NCI-H2227 (cell line): ENCODE data around the gene DGCR2.

Source experiments
- DNase-seq: peaks from one replicate; lab custom pipeline; 2025; ENCODE audit not compliant: unreplicated experiment; lab: John Stamatoyannopoulos, UW

Gene DGCR2

DNA sequence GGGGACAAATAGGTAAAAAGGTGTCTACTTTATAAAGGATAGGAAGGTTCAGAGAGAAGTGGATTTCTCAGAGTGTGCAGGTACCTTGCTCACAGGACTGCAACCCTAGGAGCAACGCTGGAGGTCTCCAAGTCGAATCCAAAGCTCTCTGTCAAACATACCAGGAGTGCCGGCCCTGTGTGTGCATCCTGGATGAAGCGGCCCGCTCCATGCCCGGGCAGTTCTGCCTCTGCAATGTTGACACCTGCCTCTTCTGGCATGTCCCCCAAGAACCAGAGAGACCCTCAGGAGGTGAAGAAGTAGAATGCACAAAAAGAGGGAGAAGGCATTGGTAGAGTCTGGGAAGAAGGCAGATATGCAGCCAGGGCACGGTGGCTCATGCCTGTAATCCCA is 5.8 kb upstream of the DGCR2 start:
- no peak for DNase-seq

DNA sequence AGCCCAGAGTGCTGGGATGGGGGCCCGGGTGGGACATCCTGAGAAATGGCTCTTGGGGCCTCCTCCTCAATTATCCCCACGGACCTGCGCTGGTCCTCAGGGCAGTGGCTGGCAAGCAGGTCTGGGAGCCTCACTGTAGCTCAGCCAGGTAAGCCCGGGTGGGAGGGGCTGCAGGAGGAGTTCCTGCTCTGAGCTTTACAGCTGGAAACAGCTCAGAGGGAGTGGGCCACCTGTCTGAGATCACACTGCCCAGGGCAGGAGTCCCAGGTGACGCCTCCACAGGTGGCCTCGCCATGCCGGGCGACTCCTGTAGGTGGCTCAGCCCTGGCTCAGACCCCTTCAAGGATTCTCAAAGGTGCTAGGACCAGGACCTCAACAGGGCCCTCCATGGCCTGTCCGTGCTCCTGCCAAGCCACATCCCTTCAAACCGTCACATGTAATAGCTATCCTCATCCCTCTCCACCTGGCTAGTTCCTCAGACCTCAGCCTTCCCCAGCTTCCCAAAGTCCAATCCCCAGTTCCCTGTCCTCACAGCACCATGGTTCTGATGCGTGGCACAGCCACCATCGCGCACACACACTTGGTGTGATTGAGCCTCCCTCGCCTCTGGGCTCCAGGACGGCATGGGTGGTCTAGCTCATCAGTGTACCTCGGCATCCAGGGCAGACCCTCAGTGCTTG is 5.3 kb upstream of the DGCR2 start:
- DNase-seq: no peak

DNA sequence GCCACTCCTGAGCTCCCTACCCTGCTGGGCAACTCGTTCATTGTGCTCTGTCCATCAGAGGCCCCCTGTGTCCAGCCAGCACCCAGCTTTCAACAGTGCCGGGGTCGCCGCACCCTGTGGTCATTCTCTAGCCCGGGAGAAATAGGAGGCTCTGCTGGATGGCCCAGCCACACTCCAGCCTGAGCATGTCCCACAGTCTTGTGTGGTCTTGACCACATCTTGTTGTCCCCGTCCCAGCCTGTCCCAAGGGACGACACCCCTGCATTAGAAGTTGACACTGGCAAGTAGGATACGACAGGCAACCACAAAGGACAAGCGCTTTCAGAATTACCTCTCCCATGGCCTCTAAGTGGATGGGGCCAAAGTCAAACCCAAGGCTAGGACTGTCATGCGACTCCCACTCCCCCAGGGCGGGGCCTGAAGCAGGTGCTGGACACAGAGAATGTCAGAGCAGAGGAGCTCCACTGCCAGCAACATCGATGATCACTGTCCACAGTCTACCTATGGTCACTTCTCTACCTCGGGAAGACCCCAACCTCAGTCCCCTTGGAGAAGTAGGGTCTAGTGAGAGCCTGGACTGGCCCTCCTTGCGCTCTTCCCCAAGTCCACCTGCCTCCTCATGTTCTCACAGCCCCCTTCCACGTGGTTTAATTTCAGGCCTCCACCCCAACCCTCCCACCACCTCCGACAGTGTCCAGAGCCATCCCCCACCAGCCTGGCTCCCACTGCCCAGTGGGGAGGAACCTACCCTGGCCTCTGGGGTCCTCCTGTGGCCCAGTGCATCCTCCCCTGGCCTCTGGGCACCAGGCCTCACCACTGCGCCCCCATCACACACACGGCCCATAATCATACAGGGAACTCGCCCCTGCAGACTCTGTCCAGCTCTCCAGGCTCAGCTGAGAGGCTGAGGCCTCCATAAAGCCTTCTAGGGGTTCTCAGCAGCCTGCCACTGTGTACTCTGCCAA is 4.4 kb upstream of the DGCR2 start:
- DNase-seq: no peak

DNA sequence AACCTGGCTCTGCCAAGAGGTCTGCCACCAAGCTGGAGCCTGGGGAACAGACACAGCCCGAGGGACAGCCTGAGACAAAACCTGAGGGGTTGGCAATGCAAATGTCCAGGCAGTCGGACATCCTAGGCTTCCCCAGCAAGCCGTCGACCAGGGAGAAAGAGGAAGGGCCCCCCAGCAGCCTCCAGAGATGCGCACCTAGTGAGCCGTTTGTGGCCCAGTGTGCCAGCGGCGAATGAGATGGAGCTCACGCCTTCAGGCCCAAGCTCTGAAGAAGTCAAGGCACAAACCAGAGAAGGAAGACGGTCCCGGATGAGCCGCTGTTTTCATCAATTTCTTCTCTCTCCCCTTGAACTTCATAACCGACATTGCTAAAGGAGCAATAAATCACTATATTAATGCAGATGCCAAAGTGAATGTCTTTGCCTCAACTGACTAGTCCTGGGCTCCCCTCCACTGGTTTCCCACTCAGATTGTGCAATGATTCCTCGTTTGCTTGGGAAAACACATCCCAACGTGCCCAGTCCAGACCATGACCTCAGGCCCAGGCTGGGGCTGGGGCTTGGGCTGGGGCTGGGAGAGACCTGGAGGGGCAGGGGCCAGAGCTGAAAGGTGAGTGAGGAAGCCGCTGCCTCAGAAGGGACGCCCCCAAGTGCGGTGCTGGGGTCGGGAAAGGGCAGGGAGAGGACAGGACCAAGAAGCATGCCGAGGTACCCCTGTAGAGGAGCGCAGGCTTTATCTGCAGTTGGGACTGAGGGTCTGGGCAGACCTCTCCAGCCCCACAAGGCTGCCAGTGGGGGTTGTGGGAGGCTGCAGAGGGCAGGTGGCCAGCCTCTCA is 3.5 kb upstream of the DGCR2 start:
- DNase-seq: no peak

DNA sequence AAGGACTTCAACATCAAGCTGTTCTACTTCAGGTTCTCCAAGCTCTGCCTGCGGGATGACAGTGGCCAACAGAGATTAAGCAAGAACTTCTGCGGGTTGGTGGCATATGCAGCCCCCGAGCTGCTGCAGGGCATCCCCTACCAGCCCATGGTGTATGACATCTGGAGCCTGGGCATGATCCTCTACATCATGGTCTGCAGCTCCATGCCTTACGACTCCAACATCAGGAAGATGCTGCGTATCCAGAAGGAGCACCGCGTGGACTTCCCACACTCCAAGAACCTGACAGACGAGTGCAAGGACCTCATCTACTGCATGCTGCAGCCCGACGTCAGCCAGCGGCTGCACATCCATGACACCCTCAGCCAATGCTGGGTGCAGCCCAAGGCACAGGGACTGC is 2.8 kb upstream of the DGCR2 start:
- DNase-seq: no peak

DNA sequence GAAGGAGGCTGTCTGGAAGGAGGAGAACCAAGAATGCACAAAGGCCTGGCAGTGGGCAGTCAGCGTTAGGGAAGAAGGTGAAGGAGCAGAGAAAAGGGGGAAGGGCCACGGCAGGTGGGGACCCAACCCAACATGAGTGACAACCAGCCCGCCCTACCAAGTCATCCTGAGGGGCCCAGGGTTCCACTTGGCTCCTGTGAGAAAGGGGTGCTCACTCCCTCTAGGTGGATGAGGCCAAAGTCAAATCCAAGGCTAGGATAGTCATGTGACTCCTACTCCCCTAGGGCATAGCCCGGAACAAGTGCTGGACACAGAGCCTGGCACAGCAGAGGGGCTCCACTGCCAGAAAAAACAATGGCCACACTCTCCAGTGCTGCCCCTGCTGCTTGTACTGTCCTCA is 2.2 kb upstream of the DGCR2 start:
- no peak for DNase-seq

DNA sequence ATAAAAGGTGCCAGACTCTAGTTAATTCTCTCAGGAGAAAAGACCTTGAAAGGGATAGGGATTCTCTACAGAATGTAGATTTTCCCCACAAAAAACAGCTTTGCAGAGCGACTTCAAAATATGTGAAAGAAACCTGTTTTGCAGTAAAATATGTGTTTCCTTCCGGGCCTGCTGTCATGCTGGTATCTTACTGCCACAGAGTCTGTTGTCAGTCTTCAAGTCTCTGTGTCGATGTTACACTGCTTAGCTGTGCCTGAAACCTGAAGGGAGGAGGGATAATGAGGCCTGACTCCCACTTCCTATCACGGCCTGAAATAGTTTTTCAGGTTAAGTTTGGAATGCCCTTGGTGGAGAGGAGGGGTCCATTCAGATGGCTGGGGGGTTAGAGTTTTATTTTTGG is 1.7 kb upstream of the DGCR2 start:
- no peak for DNase-seq

DNA sequence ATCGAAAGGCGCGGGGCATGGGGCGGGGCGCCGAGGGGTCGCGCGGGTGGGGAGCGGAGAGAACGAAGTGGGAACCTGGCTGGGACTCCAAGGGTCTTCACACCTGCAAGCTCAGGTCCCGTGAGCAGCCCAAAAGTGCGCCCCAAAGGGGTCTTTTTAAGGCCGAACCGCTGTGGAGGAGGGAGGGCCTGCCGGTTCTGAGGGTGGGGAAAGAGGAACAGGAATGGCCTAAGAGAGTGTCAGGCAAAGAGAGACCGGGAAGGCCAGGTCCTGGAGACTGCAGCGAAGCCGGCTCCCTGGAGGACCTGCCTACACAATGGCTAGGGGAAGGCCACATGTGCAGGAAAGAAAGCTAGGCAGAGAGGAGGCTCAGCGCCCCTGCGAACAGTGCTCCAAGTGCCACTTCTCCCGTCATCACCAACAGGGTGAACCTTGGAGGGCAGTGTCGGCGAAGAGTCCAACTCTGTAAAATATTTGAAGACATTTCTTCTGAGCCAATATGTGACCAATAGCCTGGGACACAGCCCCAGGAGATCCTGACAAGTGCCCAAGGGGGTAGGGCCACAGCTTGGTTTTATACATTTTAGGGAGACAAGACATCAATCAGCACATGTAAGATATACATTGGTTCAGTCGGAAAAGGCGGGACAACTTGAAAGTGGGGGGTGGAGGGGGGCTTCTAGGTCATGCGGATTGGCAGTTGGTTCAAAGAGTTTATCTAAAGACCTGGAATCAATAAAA is 710 bp upstream of the DGCR2 start:
- DNase-seq: peak; percentile 69

DNA sequence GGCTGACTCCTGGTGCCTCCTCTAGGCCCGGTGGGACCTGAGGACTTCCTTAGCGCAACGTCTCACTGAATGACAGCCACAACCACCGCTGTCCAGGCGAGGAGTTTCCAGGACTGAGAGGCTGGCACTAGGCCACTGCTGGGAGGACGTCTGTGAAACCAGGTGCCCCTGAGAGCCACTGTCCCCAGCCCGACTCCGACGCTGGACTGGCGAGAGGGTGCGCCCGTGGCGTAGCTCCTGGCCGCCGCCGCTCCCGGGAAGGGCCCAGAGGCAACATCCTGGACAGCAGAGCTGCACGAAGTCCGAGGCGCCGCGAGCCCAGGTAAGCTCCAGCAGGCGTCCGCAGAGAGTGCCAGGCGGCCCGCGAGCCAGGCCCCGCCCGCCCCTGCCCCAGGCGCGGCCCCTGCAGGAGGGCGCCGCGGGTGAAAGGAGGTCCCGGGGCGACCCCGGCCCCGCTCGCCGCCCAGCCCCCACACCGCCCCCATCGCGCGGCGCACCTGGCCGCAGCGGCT is 525 bp downstream of the DGCR2 start:
- DNase-seq: peak; percentile 66

DNA sequence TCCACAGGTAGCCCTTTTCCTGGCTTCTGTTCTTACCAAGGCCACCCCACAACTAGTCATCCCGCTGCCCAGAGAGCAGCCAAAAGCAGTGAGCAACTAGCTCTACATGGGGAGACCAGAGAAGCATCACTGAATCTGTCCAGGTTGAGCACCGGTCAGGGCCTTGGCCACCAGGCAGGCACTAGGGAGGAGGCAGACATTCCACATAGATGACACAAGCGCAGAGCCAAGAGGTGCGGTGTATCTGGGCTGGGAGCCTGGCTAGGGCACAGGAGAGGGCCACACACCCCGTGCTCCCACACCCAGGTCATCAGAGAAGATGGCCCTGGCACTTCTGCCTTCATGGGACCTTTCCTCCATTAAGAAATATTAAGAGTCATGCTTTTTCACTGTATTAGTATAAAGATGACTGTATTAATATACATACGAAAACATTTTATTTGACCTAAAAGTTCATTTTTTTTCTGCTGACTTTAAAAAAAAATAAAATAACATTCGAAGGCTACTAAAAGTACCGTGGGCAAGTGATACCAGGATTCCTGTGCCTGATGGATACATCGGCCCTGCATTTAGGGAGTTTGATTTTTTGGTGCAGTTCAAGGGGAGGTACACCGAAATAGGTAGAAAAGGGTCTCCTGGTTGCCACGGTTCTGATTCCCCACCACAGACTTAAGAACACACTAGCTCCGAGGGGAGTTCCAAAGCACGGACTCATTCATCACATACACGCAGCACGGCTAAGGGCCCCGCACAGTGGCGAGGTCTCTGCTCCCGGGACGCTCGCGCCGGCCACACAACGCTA is 1.2 kb downstream of the DGCR2 start:
- DNase-seq: peak; percentile 10

DNA sequence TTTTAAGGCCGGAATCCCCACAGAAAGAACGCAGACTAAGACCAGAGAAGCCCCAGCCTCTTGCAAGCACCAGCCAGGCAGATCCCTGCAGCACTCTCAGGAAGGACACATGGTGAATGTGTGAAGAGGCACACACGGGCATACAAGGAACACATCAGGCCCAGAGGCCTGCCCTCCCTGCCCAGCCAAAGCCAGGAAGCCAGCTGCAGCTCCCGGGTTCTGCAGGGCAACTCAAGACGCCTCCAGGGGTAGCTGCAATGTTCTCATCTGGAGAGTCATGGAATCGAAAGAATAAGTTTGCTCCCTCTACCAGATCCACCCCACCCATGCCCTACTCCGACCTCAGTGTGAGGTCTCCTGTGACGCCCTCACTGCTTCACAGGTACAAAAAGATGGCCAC is 2.3 kb downstream of the DGCR2 start:
- no peak for DNase-seq

DNA sequence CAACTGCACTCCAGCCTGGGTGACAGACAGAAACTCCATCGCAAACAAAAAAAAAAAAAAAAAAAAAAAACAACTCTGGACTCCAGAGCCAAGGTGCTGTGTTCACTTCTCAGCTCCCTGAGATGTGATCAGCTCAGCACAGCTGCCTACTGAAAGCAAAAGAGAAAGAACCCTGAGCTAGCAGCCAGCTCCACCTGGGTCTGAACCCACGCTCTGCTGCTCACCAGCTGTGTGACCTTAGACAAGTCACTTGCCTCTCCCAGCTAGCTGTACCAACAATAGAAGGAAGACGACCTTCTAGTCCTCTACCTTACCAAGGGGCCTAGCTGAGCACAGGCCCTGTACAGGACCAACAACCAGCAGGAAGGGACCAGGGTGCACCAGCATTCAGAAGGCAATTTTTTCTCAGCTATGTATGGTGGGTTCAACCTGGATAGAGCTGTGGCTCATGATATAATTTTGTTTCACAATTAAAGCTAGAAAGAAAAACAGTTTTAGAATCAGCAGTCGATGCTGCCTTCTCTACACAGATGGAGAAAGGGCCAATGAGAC is 3.8 kb downstream of the DGCR2 start:
- no peak for DNase-seq

DNA sequence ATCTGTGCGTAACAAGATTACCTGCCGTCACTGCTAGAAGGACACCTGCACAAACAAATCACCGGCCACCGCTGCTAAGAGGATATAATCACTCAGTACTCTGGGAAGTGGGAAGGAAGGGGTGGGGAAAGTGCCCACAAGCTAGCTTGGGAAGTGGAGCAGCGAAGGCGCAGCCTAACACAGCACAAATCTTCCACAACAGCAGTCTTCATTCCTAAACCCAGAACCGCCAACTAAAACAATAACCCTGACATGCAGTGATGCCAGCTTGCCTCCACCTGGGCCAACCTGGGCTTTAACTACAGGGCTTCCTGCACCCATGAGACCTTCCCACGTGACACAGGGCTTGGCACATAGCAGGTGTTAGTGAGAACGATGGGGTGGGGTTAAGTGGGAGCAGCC is 5.1 kb downstream of the DGCR2 start:
- DNase-seq: no peak

DNA sequence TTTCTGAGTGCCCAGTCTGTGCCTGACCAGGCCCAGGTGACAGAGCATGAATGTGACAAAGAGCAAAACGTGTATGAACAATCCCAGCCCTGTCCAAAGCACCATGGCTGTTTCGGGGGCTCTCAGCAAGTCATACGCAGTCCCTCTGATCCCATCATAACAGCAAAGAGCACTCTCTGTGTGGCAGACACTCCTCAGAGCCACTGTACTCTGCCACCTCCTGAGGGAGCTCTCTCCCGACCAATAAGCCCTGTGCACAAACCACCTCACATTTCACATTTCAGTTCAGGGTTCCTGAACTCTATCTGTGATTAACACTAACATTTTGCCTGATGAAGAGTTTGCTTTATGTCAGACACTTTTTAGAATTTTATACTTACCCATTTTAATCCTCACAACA is 6.6 kb downstream of the DGCR2 start:
- no peak for DNase-seq

DNA sequence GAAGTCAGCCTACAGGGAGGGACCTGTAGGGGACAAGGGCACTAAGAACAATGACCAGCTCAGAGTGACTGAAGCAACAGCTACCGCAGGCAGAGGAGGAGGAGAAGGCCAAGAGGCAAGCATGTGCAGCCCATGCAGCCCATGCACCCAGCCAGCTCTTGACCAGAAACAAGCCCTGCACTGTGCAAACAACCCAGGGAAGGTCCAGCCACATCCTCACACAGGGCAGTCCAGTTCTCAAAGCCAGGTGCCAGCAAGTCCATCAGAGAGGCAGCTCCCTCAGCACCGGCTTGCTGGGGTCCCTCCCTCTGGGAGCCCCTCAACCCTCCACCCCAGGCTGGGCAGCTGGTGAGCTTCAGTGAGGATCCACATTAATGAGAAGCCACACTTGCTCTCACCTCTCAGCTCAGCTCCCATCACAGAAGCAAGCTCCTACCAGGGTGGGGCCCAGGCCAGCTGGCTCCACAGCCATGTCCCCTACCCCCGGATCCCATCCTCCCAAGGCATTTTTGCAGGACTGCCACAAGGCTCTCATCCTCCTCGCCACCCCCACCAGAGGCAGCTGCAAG is 7.1 kb downstream of the DGCR2 start:
- DNase-seq: no peak

DNA sequence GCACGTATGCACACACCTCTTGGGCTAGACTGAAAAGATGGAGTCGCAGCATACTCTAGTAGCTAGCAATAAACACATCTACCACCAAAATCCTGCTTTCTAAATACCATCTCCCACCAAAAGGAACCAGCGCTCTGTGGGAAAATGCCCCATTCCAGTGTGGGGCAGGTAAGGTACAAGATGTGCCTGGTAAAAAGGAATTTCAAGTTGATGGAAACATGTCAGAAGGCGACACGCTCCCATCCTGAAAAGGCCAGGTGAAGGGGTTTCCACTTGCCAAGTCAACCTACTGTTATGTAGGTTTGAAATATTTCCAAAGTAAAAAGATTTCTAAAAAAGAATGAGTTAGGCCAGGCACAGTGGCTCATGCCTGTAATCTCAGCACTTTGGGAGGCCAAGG is 8.8 kb downstream of the DGCR2 start:
- DNase-seq: no peak

DNA sequence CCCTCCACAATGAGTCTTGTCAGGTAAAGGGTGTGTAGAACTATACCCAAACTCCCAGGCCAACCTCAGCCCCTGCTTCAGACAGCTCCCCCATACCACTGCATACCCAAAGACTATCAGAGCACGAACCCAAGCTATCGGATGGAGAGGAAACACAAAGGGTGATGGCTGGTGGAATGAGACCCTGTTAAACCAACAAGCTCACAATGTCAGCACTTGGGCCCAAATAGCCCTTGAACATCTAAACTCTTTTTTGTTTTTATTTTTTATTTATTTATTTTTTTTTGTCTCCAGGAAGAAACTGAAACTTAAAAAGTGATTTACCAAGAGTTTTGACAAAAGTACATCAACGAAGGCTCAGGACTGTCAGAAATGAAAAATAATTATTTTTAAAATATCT is 10.6 kb downstream of the DGCR2 start:
- no peak for DNase-seq

DNA sequence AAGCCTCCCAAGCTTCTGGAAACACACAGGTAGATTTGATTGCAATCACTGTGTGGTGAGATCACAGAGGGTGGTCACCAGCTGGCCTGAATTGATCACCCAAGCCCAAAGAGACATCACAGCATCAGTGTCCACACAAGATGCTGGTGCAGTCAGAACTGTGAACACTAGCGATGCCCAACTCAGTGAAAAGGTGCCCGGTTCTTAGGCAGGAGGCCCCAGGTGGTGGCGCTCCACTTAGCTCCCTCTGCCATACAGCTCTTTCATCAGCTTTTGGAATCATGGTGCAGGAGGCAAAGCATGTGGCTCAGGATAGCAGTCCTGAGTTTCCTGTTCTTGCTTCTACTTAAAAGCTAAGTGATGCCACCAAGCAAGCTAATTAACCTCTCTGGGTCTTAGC is 11.1 kb downstream of the DGCR2 start:
- DNase-seq: no peak

DNA sequence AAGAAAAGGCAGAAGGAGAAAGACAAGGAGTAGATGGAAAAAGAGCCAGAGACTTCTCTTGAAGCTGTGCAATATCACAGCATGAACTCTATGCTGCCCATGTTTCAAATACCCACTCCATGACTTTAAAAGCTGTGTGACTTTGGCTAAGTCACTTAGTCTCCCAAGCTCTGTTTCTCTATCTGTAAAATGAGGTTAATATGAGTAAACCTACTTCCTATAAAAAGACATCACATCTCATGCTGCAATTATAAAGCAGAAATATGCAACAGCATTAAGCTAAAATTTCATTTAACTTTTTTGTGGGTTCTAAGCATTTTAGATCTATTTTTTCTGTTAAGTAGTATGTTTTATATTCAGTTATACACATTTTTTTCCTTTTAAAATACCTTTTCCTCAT is 11.6 kb downstream of the DGCR2 start:
- no peak for DNase-seq
